H1 (cell line): ENCODE data around the gene SYNPO2L. TPM values are rescaled to one million over a fixed set of nuclear protein-coding genes. Genes with fewer than 3 reads are reported as not detected.
"Not testable (repeated sequence)": the region's sequence is repeated elsewhere in the genome, so short reads cannot be mapped to it uniquely, and the experiment has no call there.

ENCODE experiments used
- CTCF ChIA-PET: fragments of 300-600 bp; sonication (Branson Sonifier 250); formaldehyde crosslinking; loops from one replicate; lab custom pipeline; 2021; ENCODE audit not compliant: partially characterized antibody; lab: Charles Lee
- POLR2A ChIA-PET: fragments of 300-600 bp; sonication (Branson Sonifier 250); formaldehyde crosslinking; loops from one replicate; lab custom pipeline; 2021; ENCODE audit warnings: inconsistent platforms; ENCODE audit not compliant: partially characterized antibody; lab: Charles Lee
- DNase-seq, 2 experiments: peaks; one replicate each; pipeline versions ENCODE4 v3.0.0 to v3.0.0-alpha.2; 2010 to 2022; ENCODE audit warnings: low spot score in 2 of 2, low read depth in 1 of 2, mixed read lengths in 1 of 2
- FAIRE-seq: peaks from 2 replicates; lab custom pipeline; 2011; peaks lifted over from hg19 to GRCh38; lab: Jason Lieb, UNC
- H2AFZ ChIP-seq: 2 replicates; pipeline ENCODE4 v1.8.1; 2012; ENCODE audit warnings: low read length, inconsistent platforms
- H2AK5ac ChIP-seq: 2 replicates; pipeline ENCODE4 v1.6.1; 2013; ENCODE audit warnings: low read depth, low read length
- H2BK120ac ChIP-seq: replicated peaks from 2 replicates; pipeline ENCODE3; 2013; ENCODE audit warnings: low read depth, low read length, inconsistent platforms
- H2BK12ac ChIP-seq: 2 replicates; pipeline ENCODE4 v1.6.1; 2013; ENCODE audit warnings: low read depth, low read length
- H2BK15ac ChIP-seq: 2 replicates; pipeline ENCODE4 v1.6.1; 2013; ENCODE audit warnings: low read length
- H2BK20ac ChIP-seq: 2 replicates; pipeline ENCODE4 v1.6.1; 2013; ENCODE audit warnings: low read length
- H2BK5ac ChIP-seq: 2 replicates; pipeline ENCODE4 v1.6.1; 2013; ENCODE audit warnings: low read depth, low read length
- H3K14ac ChIP-seq: 2 replicates; pipeline ENCODE4 v1.6.1; 2013; ENCODE audit warnings: inconsistent platforms; ENCODE audit not compliant: insufficient read length
- H3K18ac ChIP-seq: 2 replicates; pipeline ENCODE4 v1.6.1; 2013; ENCODE audit warnings: low read length; ENCODE audit errors: extremely low read depth
- H3K23ac ChIP-seq: 2 replicates; pipeline ENCODE4 v1.6.1; 2013; ENCODE audit warnings: inconsistent platforms; ENCODE audit not compliant: insufficient read length
- H3K23me2 ChIP-seq: 2 replicates; pipeline ENCODE4 v1.6.1; 2013; ENCODE audit warnings: low read depth, low read length
- H3K27ac ChIP-seq: 2 replicates; pipeline ENCODE4 v1.6.1; 2011; ENCODE audit warnings: low read depth, low read length, inconsistent platforms
- H3K27me3 ChIP-seq, 4 experiments: replicated peaks in 1 of 4; 1 replicate in 1 of 4; 2 replicates in 3 of 4; pipeline versions ENCODE4 v1.6.1 to v1.8.1; 2011 to 2013; ENCODE audit warnings: low read length in 3 of 4, mild to moderate bottlenecking in 3 of 4, inconsistent platforms in 2 of 4, mixed read lengths in 2 of 4, moderate library complexity in 1 of 4; ENCODE audit not compliant: control insufficient read depth in 3 of 4, insufficient read depth in 3 of 4; ENCODE audit errors: extremely low read depth in 1 of 4
- H3K36me3 ChIP-seq, 4 experiments: 2 replicates each; pipeline versions ENCODE4 v1.6.1 to v1.8.1; 2011 to 2013; ENCODE audit warnings: mild to moderate bottlenecking in 4 of 4, low read length in 3 of 4, moderate library complexity in 2 of 4, control low read depth in 1 of 4, inconsistent platforms in 1 of 4; ENCODE audit not compliant: insufficient read depth in 4 of 4, control insufficient read depth in 2 of 4
- H3K4ac ChIP-seq: replicated peaks from 2 replicates; pipeline ENCODE3; 2013; ENCODE audit warnings: low read length, low read depth, mixed read lengths, inconsistent platforms; ENCODE audit not compliant: insufficient read length
- H3K4me1 ChIP-seq, 4 experiments: replicated peaks in 1 of 4; 1 replicate in 1 of 4; 2 replicates in 3 of 4; pipeline versions ENCODE4 v1.6.1 to v1.8.1; 2011 to 2013; ENCODE audit warnings: low read length in 3 of 4, inconsistent platforms in 2 of 4, mixed read lengths in 1 of 4; ENCODE audit not compliant: insufficient read depth in 4 of 4, control insufficient read depth in 3 of 4
- H3K4me2 ChIP-seq, 2 experiments: 2 replicates each; pipeline versions ENCODE4 v1.6.1 to v1.8.1; 2011 to 2013; ENCODE audit warnings: low read depth in 2 of 2, low read length in 2 of 2, control low read depth in 1 of 2, inconsistent platforms in 1 of 2, mild to moderate bottlenecking in 1 of 2; ENCODE audit not compliant: insufficient read depth in 1 of 2
- H3K4me3 ChIP-seq, 4 experiments: fragments of 200-600, 300-600 bp in 1 of 4; sonication (generic), shearing (Covaris generic), sonication (Bioruptor Twin) in 1 of 4; 2 replicates each; pipeline versions ENCODE4 v1.5.1 to v1.8.1; 2011 to 2016; ENCODE audit warnings: low read length in 4 of 4, low read depth in 3 of 4, control low read depth in 2 of 4, inconsistent platforms in 2 of 4, mild to moderate bottlenecking in 2 of 4, mixed read lengths in 1 of 4, moderate library complexity in 1 of 4; ENCODE audit not compliant: insufficient read depth in 2 of 4; ENCODE audit errors: extremely low read depth in 1 of 4
- H3K56ac ChIP-seq: replicated peaks from 2 replicates; pipeline ENCODE3; 2013; ENCODE audit warnings: low read depth, mild to moderate bottlenecking, mixed read lengths, low read length, inconsistent platforms; ENCODE audit not compliant: insufficient read length
- H3K79me1 ChIP-seq: 2 replicates; pipeline ENCODE4 v1.6.1; 2013; ENCODE audit warnings: low read depth, low read length, control low read depth
- H3K79me2 ChIP-seq, 2 experiments: 2 replicates each; pipeline versions ENCODE4 v1.6.1 to v1.8.1; 2012 to 2013; ENCODE audit warnings: low read length in 2 of 2, mild to moderate bottlenecking in 2 of 2, inconsistent platforms in 1 of 2; ENCODE audit not compliant: insufficient read depth in 2 of 2, control insufficient read depth in 1 of 2
- H3K9ac ChIP-seq, 4 experiments: replicated peaks in 1 of 4; 1 replicate in 1 of 4; 2 replicates in 3 of 4; pipeline versions ENCODE4 v1.6.1 to v1.8.1; 2011 to 2013; ENCODE audit warnings: low read depth in 3 of 4, low read length in 3 of 4, control low read depth in 2 of 4, mild to moderate bottlenecking in 2 of 4, moderate library complexity in 2 of 4, inconsistent platforms in 1 of 4; ENCODE audit errors: extremely low read depth in 1 of 4
- H3K9me3 ChIP-seq, 2 experiments: 2 replicates each; pipeline versions ENCODE4 v1.6.1 to v1.8.1; 2012 to 2013; ENCODE audit warnings: mild to moderate bottlenecking in 2 of 2, moderate library complexity in 2 of 2, control low read depth in 1 of 2, inconsistent platforms in 1 of 2, low read depth in 1 of 2, low read length in 1 of 2, mixed read lengths in 1 of 2; ENCODE audit not compliant: insufficient read depth in 2 of 2
- H4K20me1 ChIP-seq, 2 experiments: replicated peaks in 1 of 2; 2 replicates each; pipeline versions ENCODE3 to v1.8.1; 2011 to 2013; ENCODE audit warnings: inconsistent platforms in 2 of 2, low read length in 2 of 2, mild to moderate bottlenecking in 1 of 2; ENCODE audit not compliant: insufficient read depth in 2 of 2, control insufficient read depth in 1 of 2
- H4K5ac ChIP-seq: 2 replicates; pipeline ENCODE4 v1.6.1; 2013; ENCODE audit warnings: low read length, low read depth, mixed read lengths, inconsistent platforms; ENCODE audit not compliant: insufficient read length
- H4K8ac ChIP-seq: 2 replicates; pipeline ENCODE4 v1.8.0; 2013; ENCODE audit warnings: mild to moderate bottlenecking, moderate library complexity, low read length, inconsistent platforms; ENCODE audit not compliant: insufficient read depth; ENCODE audit errors: extremely low read depth
- H4K91ac ChIP-seq: replicated peaks from 2 replicates; pipeline ENCODE3; 2013; ENCODE audit warnings: low read length, mixed read lengths, inconsistent platforms; ENCODE audit not compliant: insufficient read length
- WGBS, 2 experiments: shearing (Covaris generic) in 1 of 2; methylation state at CpG; one replicate each; pipeline versions ENCODE4 v1.1.6 to v1.1.7; 2013 to 2015; ENCODE audit warnings: low lambda C conversion rate in 2 of 2, mixed read lengths in 2 of 2, inconsistent platforms in 1 of 2, low coverage in 1 of 2, missing lambda C conversion rate in 1 of 2; ENCODE audit not compliant: insufficient replicate concordance in 2 of 2, insufficient coverage in 1 of 2, insufficient read length in 1 of 2; ENCODE audit errors: extremely low coverage in 1 of 2, missing lambda C conversion rate in 1 of 2; 5-methylcytosine and 5-hydroxymethylcytosine counted together
- polyA plus RNA-seq, 7 experiments: library from polyadenylated mRNA; depleted of rRNA in 3 of 7; stranded (reverse) in 5 of 7; unstranded in 2 of 7; fragments of >200 nt in 5 of 7; fragments of 200-250 nt in 2 of 7; gene quantifications; 1 replicate in 5 of 7; 2 replicates in 1 of 7; 4 replicates in 1 of 7; pipeline versions ENCODE4 v1.2.1 to v1.2.3, GENCODE V29; 2011 to 2013; ENCODE audit warnings: missing spikeins in 2 of 7, mixed read lengths in 2 of 7
- total RNA-seq: library from RNA; stranded (reverse); fragmentation: NEBNext Ultra II Directional; extraction: Animal tissue kit (Norgen Biotek cat#: 25700); gene quantifications from 2 replicates; pipeline ENCODE4 v1.2.1, GENCODE V29; 2021

The SYNPO2L gene
- total and polyA plus RNA-seq, 2 of the 8 experiments (the other 6 are each of a cell fraction or from before 2014, with no cell fraction given), result 0.05 to 0.19 TPM

GRCh38 chr10:73620974-73621373 is 34.9 kb downstream of the SYNPO2L start:
- FAIRE-seq, result not testable (repeated sequence)
- CTCF ChIA-PET, result interaction anchor here (1.4 kb wide), 1 partner anchor 8 kb away, joined by 6 read pairs; no protein-coding TSS in a partner anchor
- 98% methylated on average over 12 of the region's 12 CpGs; no CpG with 5 or more reads in 1 of the 2 experiments for WGBS, 2 experiments

GRCh38 chr10:73617143-73617542 is 38.7 kb downstream of the SYNPO2L start:
- FAIRE-seq, H3K4ac ChIP-seq, DNase-seq, H3K23me2 ChIP-seq, H3K4me1 ChIP-seq, H3K36me3 ChIP-seq, H3K9me3 ChIP-seq, H2BK15ac ChIP-seq, H2BK12ac ChIP-seq, H2BK120ac ChIP-seq, H3K14ac ChIP-seq, H2BK5ac ChIP-seq, H3K9ac ChIP-seq, H3K4me2 ChIP-seq, H3K23ac ChIP-seq, H4K5ac ChIP-seq, H3K18ac ChIP-seq, H3K56ac ChIP-seq, H3K27me3 ChIP-seq, H2AK5ac ChIP-seq, H4K91ac ChIP-seq, H4K20me1 ChIP-seq, H3K27ac ChIP-seq, H2BK20ac ChIP-seq, H4K8ac ChIP-seq, H3K79me1 ChIP-seq, H2AFZ ChIP-seq, H3K4me3 ChIP-seq: not testable (repeated sequence)
- ChIA-PET CTCF (interaction anchor here (0.6 to 1.8 kb wide), 3 partner anchors 23 to 87 kb away, joined by 3 to 5 read pairs (median 3); no protein-coding TSS in a partner anchor), POLR2A (interaction anchor here (1.6 to 2.3 kb wide), 3 partner anchors 8 to 26 kb away, joined by 3 to 11 read pairs (median 4); partner anchors contain the start of gene USP54)
- WGBS, 2 experiments, result 89% methylated on average over 5 of the region's 8 CpGs; no CpG with 5 or more reads in 1 of the 2 experiments
- peaks cover 0 to 13% of the 10 kb centered on the region in 2 experiments; a peak in 1 of 4 replicates for H3K79me2 ChIP-seq

More at GRCh38 chr10:73620974-73621373, 34.9 kb downstream of the SYNPO2L start:
- H3K23ac ChIP-seq, H3K79me1 ChIP-seq, H3K9ac ChIP-seq, H4K91ac ChIP-seq, H2BK5ac ChIP-seq, H3K23me2 ChIP-seq, H3K14ac ChIP-seq, H3K27ac ChIP-seq, H2AK5ac ChIP-seq, H3K18ac ChIP-seq, H2BK120ac ChIP-seq, H3K9me3 ChIP-seq, H2BK12ac ChIP-seq, H2BK20ac ChIP-seq, H3K4me3 ChIP-seq, H3K56ac ChIP-seq, H2BK15ac ChIP-seq, H4K5ac ChIP-seq, H3K27me3 ChIP-seq, H3K4me1 ChIP-seq, DNase-seq, H3K36me3 ChIP-seq, H3K4me2 ChIP-seq, H4K20me1 ChIP-seq, H3K4ac ChIP-seq, H2AFZ ChIP-seq, H4K8ac ChIP-seq: not testable (repeated sequence)
- H3K79me2 ChIP-seq, result peaks cover 0 to 31% of the 10 kb centered on the region in 2 experiments; a peak in 3 of 4 replicates
- POLR2A ChIA-PET, result interaction anchor here (0.8 to 3.7 kb wide), 5 partner anchors 10 to 58 kb away, joined by 3 to 14 read pairs (median 4); partner anchors contain the start of gene USP54
